HepG2 (cell line): Measurements from ENCODE around the gene ABCC8. TPM values are rescaled to one million over a fixed set of nuclear protein-coding genes. Genes with fewer than 3 reads are reported as not detected.

ENCODE experiments used
- CSRNP2 ChIP-seq: sonication (generic); formaldehyde crosslinking; conservative IDR thresholded peaks from 2 replicates; pipeline ENCODE4 v1.8.0; 2022; ENCODE audit warnings: low read depth, missing genetic modification reagents
- DR1 ChIP-seq: sonication (generic); formaldehyde crosslinking; IDR thresholded peaks from 2 replicates; pipeline ENCODE4 v1.8.0; 2021; ENCODE audit warnings: mild to moderate bottlenecking, missing genetic modification reagents, inconsistent platforms
- FOXA3 ChIP-seq: IDR thresholded peaks from 2 replicates; pipeline ENCODE4 v1.6.1; 2016; ENCODE audit warnings: missing genetic modification reagents, missing compliant biosample characterization
- KDM3A ChIP-seq: IDR thresholded peaks from 2 replicates; pipeline ENCODE4 v1.6.1; 2018; ENCODE audit warnings: low read depth, missing compliant biosample characterization
- NR2C2 ChIP-seq: sonication (generic); formaldehyde crosslinking; IDR thresholded peaks from 2 replicates; pipeline ENCODE4 v1.4.0; 2020; ENCODE audit warnings: missing genetic modification reagents, mild to moderate bottlenecking, moderate library complexity, borderline replicate concordance
- PCBP2 ChIP-seq: fragments of 200-400 bp; formaldehyde crosslinking; optimal IDR thresholded peaks from 2 replicates; pipeline ENCODE3; 2018; ENCODE audit warnings: low read length, low read depth; ENCODE audit not compliant: poor library complexity, severe bottlenecking
- POLR2AphosphoS5 ChIP-seq: IDR thresholded peaks from 2 replicates; pipeline ENCODE4 v1.6.1; 2012; ENCODE audit warnings: low read depth, low read length
- PRPF4 ChIP-seq: fragments of 200-400 bp; formaldehyde crosslinking; IDR thresholded peaks from 2 replicates; pipeline ENCODE4 v1.6.1; 2016; ENCODE audit warnings: low read length, low read depth; ENCODE audit not compliant: poor library complexity, severe bottlenecking
- RCOR2 ChIP-seq: IDR thresholded peaks from 2 replicates; pipeline ENCODE4 v1.6.1; 2016; ENCODE audit warnings: missing biosample characterization, missing genetic modification reagents
- SMC3 ChIP-seq: IDR thresholded peaks from 2 replicates; pipeline ENCODE4 v1.6.1; 2011; ENCODE audit warnings: low read length, improper control_type of control experiment
- ZNF276 ChIP-seq: sonication (generic); formaldehyde crosslinking; IDR thresholded peaks from 2 replicates; pipeline ENCODE4 v1.4.0; 2020; ENCODE audit warnings: mild to moderate bottlenecking, low read depth, missing genetic modification reagents
- ZNF530 ChIP-seq: sonication (generic); formaldehyde crosslinking; IDR thresholded peaks from 2 replicates; pipeline ENCODE4 v1.5.0; 2020; ENCODE audit warnings: low read depth, mild to moderate bottlenecking, missing genetic modification reagents
- ZNF543 ChIP-seq: sonication (generic); formaldehyde crosslinking; IDR thresholded peaks from 2 replicates; pipeline ENCODE4 v1.4.0; 2020; ENCODE audit warnings: mild to moderate bottlenecking, missing genetic modification reagents
- ZNF598 ChIP-seq: sonication (generic); formaldehyde crosslinking; IDR thresholded peaks from 2 replicates; pipeline ENCODE4 v1.5.1; 2020; ENCODE audit warnings: mild to moderate bottlenecking, missing genetic modification reagents, borderline replicate concordance
- ZNF652 ChIP-seq: IDR thresholded peaks from 2 replicates; pipeline ENCODE4 v1.6.1; 2016; ENCODE audit warnings: low read depth, borderline replicate concordance
- ZNF788 ChIP-seq: sonication (generic); formaldehyde crosslinking; IDR thresholded peaks from 2 replicates; pipeline ENCODE4 v1.5.0; 2020; ENCODE audit warnings: mild to moderate bottlenecking, missing genetic modification reagents, borderline replicate concordance
- ZNF891 ChIP-seq: sonication (generic); formaldehyde crosslinking; IDR thresholded peaks from 2 replicates; pipeline ENCODE4 v1.5.0; 2020; ENCODE audit warnings: mild to moderate bottlenecking, missing genetic modification reagents
- ZSCAN31 ChIP-seq: sonication (generic); formaldehyde crosslinking; IDR thresholded peaks from 2 replicates; pipeline ENCODE4 v1.5.0; 2020; ENCODE audit warnings: low read depth, mild to moderate bottlenecking, missing genetic modification reagents
- polyA plus RNA-seq, 8 experiments: library from polyadenylated mRNA; depleted of rRNA in 3 of 8; stranded (reverse) in 7 of 8; unstranded in 1 of 8; fragments of >200 nt; fragmentation: Illumina TruSeq in 4 of 8; extraction: Trizol in 4 of 8; gene quantifications; 2 replicates each; pipeline versions ENCODE4 v1.2.1 to v1.2.3, GENCODE V29; 2011 to 2016; ENCODE audit warnings: low read depth in 4 of 8, missing spikeins in 1 of 8, mixed read lengths in 1 of 8; ENCODE audit not compliant: insufficient read depth in 1 of 8
- total RNA-seq, 5 experiments: library from RNA; depleted of rRNA; stranded (reverse); fragments of >200 nt; fragmentation: Illumina TruSeq; extraction: Trizol; gene quantifications; 2 replicates each; pipeline ENCODE4 v1.2.3, GENCODE V29; 2016; ENCODE audit warnings: low read depth in 1 of 5
- TF ChIP-seq, protein P1 (sequence below): fragments of 450-650 bp; IDR thresholded peaks from 2 replicates; pipeline ENCODE4 v1.6.1; 2016
- TF ChIP-seq, protein P2 (sequence below): sonication (generic); formaldehyde crosslinking; IDR thresholded peaks from 2 replicates; pipeline ENCODE4 v1.4.0; 2020; ENCODE audit warnings: missing genetic modification reagents, mild to moderate bottlenecking, borderline replicate concordance
- TF ChIP-seq, protein P3 (sequence below): sonication (generic); formaldehyde crosslinking; IDR thresholded peaks from 2 replicates; pipeline ENCODE4 v1.8.0; 2022; ENCODE audit warnings: mild to moderate bottlenecking, missing genetic modification reagents, moderate library complexity

ABCC8 gene
- total and polyA plus RNA-seq, 2 of the 13 experiments (the other 11 are each of a cell fraction or from before 2014, with no cell fraction given) = not detected

- TF ChIP-seq ZNF530 (CRISPR knock-in tag) = no peak
- TF ChIP-seq ZNF276 (CRISPR knock-in tag) = no peak
- TF ChIP-seq, protein P1, sequence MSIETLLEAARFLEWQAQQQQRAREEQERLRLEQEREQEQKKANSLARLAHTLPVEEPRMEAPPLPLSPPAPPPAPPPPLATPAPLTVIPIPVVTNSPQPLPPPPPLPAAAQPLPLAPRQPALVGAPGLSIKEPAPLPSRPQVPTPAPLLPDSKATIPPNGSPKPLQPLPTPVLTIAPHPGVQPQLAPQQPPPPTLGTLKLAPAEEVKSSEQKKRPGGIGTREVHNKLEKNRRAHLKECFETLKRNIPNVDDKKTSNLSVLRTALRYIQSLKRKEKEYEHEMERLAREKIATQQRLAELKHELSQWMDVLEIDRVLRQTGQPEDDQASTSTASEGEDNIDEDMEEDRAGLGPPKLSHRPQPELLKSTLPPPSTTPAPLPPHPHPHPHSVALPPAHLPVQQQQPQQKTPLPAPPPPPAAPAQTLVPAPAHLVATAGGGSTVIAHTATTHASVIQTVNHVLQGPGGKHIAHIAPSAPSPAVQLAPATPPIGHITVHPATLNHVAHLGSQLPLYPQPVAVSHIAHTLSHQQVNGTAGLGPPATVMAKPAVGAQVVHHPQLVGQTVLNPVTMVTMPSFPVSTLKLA = peak; percentile 72
- peak; percentile 71 for TF ChIP-seq SMC3
- no peak for TF ChIP-seq ZNF788 (CRISPR knock-in tag)
- TF ChIP-seq PRPF4 = no peak
- no peak for TF ChIP-seq CSRNP2 (CRISPR knock-in tag)
- TF ChIP-seq DR1 (CRISPR knock-in tag) = no peak
- TF ChIP-seq ZNF891 = no peak
- TF ChIP-seq ZNF598 (CRISPR knock-in tag) = no peak
- TF ChIP-seq, protein P2, sequence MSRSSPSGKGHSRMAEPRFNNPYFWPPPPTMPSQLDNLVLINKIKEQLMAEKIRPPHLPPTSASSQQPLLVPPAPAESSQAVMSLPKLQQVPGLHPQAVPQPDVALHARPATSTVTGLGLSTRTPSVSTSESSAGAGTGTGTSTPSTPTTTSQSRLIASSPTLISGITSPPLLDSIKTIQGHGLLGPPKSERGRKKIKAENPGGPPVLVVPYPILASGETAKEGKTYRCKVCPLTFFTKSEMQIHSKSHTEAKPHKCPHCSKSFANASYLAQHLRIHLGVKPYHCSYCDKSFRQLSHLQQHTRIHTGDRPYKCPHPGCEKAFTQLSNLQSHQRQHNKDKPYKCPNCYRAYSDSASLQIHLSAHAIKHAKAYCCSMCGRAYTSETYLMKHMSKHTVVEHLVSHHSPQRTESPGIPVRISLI (CRISPR knock-in tag) = peak; percentile 42; the same call in 1 of the 2 replicates
- TF ChIP-seq ZSCAN31 (CRISPR knock-in tag) = no peak
- no peak for TF ChIP-seq PCBP2
- no peak for TF ChIP-seq ZNF652
- no peak for TF ChIP-seq NR2C2 (CRISPR knock-in tag)
- TF ChIP-seq RCOR2 (CRISPR knock-in tag) = no peak
- peak; percentile 73 for TF ChIP-seq FOXA3
- 0 out of 2 replicates have a peak, but pooled peaks have one; percentile 44 for TF ChIP-seq KDM3A
- TF ChIP-seq POLR2AphosphoS5 = no peak
- TF ChIP-seq ZNF543 (CRISPR knock-in tag) = no peak
- TF ChIP-seq, protein P3, sequence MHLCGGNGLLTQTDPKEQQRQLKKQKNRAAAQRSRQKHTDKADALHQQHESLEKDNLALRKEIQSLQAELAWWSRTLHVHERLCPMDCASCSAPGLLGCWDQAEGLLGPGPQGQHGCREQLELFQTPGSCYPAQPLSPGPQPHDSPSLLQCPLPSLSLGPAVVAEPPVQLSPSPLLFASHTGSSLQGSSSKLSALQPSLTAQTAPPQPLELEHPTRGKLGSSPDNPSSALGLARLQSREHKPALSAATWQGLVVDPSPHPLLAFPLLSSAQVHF (CRISPR knock-in tag) = no peak
Measured at GRCh38 chr11:17386331-17387084, 90.1 kb downstream of the ABCC8 start (continued).
